HG03045 (cell line): ENCODE measurements around the gene PTPRN.

Source experiments
- ATAC-seq: cut with Tn5 transposase; IDR thresholded peaks from one replicate; pipeline ENCODE4 v1.9.1; 2021; ENCODE audit warnings: mild to moderate bottlenecking, moderate library complexity; ENCODE audit not compliant: unreplicated experiment

PTPRN gene

DNA sequence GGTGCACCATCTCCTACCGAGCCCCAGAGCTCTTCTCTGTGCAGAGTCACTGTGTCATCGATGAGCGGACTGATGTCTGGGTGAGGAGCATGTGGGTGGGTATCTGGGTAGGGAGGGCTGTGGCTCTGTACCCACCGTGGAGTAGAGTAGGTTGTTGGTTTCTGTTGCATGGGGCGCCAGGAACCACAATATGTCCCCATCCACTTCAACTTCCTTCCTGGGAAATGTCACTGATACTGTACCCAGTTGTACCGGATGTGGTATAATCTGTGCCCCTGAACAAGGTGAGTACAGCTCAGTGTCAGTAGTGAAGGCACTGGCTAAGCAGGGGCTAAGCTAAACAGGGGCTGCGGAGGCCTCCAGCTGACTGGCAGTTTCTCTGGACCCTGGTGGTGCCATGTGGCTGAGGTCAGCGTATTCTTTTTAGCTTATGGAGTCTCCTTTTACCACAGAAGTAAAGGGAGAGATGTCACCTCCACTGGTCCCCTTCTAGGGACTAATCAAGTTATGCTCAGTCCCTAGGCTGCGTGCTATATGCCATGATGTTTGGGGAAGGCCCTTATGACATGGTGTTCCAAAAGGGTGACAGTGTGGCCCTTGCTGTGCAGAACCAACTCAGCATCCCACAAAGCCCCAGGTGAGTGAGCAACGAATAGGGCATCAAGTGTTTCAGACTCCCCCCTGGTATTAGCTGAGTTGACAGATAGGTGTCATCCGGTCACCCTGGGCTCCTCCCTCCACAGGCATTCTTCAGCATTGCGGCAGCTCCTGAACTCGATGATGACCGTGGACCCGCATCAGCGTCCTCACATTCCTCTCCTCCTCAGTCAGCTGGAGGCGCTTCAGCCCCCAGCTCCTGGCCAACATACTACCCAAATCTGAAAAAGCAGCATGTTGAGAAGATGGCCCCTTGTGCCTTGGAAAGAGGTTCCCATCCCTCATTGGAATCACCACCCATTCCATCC is 61.2 kb downstream of the PTPRN start:
- ATAC-seq, result no peak

DNA sequence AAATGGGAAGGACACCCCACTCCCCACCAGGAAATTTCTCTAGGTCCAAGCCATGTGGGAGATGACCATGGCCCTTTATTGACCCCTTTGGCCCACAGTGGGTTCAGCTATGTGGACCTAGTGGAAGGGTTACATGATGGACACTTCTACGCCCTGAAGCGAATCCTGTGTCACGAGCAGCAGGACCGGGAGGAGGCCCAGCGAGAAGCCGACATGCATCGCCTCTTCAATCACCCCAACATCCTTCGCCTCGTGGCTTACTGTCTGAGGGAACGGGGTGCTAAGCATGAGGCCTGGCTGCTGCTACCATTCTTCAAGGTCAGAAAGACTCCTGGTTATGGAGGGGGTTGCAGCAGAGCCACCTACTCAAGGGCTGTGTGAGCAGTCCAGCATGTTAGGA is 62.6 kb downstream of the PTPRN start:
- ATAC-seq, result no peak

DNA sequence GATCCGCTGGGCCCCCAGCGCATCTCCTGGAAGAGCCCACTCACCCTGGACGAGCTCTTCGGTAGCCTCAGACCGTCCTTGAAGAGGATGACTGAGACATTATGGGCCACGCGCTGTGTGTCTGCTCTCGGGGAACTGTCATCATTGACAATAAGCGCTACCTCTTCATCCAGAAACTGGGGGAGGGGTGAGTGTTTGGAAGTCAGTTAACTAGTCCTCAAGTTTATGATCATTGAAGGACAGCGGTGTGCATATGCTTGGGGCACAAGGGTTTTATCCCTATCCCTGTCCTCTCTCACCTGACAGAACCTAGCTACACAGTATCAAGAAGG is 63.3 kb downstream of the PTPRN start:
- ATAC-seq, result no peak

DNA sequence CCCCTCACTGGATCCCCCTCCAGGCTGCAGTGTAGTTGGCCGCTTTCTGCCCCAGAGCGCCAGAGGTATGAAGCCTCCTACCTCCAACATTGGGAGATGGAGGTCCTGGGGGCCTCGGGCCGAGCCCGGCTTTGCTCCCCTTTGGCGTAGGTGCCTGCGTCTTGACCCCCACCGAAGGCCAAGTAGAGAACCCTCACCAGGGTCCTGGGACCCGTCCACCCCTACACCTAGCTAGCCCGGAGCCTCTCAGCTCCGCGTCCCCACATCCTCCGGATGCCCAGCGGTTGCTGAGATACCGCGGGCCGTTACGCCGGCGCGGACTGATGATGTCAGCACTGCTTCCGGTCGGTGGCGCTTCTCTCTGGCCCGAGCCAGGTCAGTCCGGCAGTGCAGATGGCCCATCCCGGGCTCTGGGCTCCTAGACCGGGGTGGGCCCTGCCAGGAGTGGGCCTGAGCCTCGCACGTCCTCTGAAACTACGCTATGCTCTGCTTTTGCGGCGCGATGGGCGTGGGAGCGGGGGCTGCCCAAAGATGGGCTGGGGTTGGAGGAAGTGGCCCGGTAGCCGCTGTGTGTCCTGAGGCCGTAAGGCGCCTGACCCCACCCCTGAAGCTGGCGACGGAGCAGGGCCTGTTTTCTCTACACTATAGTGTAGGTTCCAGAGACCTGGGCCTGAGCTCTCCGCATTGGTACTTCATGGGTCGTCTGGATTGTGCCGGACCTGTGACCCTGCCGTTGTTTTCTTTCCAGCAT is 63.9 kb downstream of the PTPRN start, which contains the start of the genes GLB1L and STK16:
TSS of gene GLB1L (minus strand) at position 297 of the 751 bp plus-strand sequence. CDS start 1,871 bp downstream, outside the sequence.
TSS of gene STK16 (plus strand) at position 332 of the 751 bp plus-strand sequence. CDS start 521 bp downstream, outside the sequence.
- peak; percentile 74 for ATAC-seq

DNA sequence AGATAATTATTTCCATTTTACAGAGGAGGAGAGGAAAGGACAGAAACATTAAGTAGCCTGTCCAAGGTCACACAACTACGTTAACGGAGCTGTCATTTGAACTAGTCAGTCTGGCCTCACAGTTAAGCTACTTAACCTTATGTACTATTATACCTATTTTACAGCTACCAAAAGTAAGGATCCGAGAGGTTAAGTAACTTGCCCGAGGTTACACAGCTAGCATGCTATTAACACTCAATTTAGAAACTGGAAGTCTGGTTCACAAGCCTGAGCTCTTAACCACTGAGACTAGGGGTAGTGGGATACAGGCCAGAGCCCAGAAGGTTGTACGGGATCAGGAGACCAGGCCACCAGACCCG is 64.4 kb downstream of the PTPRN start:
- no peak for ATAC-seq

DNA sequence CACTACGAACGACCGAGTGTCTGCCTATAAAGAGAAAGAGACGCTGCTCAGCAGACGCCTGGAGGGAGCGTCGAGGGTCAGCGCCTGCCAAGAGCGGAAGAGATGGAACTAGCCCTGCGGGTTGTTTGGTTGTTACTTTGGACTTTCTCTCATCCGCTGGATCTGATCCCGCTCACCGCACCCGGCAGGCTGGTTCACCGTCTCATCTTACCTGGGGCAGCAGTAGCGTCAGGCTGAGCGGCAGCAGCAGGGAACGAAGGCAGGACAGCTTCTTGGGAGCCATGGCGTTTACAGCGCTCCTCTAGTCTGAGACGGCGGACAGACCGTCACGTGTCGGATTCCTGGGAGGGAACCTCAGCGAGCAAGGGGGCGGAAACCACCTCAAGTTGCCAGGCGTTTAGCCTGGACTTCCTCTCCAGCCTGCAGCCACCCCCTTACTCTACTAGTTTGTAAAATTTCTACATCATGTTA is 65.9 kb downstream of the PTPRN start:
- no peak for ATAC-seq
